Muscle layer of duodenum (tissue), 2 donors: ENCODE data around the gene C1QTNF6.

Experiments
- H3K27ac ChIP-seq: one replicate; pipeline ENCODE4 v1.7.0; 2013; ENCODE audit warnings: mild to moderate bottlenecking, low read length
- H3K27me3 ChIP-seq: one replicate; pipeline ENCODE4 v1.7.0; 2013; ENCODE audit warnings: low read depth, mild to moderate bottlenecking, control low read depth, low read length
- H3K36me3 ChIP-seq, 2 donors: one replicate each; pipeline ENCODE4 v1.7.0; 2013; ENCODE audit warnings: low read length in 2 of 2, control low read depth in 1 of 2, mild to moderate bottlenecking in 1 of 2; ENCODE audit not compliant: insufficient read depth in 2 of 2, control insufficient read depth in 1 of 2
- H3K4me1 ChIP-seq, 2 donors: one replicate each; pipeline ENCODE4 v1.7.0; 2013; ENCODE audit warnings: low read length in 2 of 2, mild to moderate bottlenecking in 2 of 2, control low read depth in 1 of 2, moderate library complexity in 1 of 2; ENCODE audit not compliant: insufficient read depth in 2 of 2, control insufficient read depth in 1 of 2
- H3K4me3 ChIP-seq, 2 donors: one replicate each; pipeline ENCODE4 v1.7.0; 2013; ENCODE audit warnings: low read length in 2 of 2, low read depth in 1 of 2, mild to moderate bottlenecking in 1 of 2
- H3K9me3 ChIP-seq, 2 donors: one replicate each; pipeline ENCODE4 v1.7.0; 2013; ENCODE audit warnings: low read length in 2 of 2, control low read depth in 1 of 2, mild to moderate bottlenecking in 1 of 2; ENCODE audit not compliant: control insufficient read depth in 1 of 2
- donor health status: healthy.

Gene C1QTNF6

DNA sequence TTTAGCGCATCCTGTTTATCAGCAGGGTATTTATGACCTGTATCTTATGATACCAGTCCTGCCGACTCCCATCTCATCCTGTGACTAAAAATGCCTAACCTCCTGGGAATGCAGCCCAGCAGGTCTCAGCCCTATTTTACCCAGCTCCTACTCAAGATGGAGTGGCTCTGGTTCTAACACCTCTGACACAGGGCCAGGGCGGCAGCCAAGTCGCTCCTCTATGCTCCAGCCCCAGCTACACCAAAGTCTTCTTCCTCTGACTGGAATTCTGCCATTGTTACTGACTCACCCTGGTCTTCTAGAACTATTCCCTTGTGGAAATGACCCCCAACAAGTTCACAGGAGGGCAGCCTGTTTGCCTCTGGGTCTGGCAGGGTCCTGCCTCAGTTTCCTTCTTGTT lies 7.9 kb upstream of the C1QTNF6 start:
- H3K36me3 ChIP-seq: no peaks in the 10 kb centered on the region
- H3K27me3 ChIP-seq: no peaks in the 10 kb centered on the region
- no peak overlapping the region for H3K4me3 ChIP-seq
- H3K9me3 ChIP-seq: no peaks in the 10 kb centered on the region
- peaks cover 28 to 31% of the 10 kb centered on the region in 2 donors for H3K4me1 ChIP-seq
- H3K27ac ChIP-seq: no peak overlapping the region

DNA sequence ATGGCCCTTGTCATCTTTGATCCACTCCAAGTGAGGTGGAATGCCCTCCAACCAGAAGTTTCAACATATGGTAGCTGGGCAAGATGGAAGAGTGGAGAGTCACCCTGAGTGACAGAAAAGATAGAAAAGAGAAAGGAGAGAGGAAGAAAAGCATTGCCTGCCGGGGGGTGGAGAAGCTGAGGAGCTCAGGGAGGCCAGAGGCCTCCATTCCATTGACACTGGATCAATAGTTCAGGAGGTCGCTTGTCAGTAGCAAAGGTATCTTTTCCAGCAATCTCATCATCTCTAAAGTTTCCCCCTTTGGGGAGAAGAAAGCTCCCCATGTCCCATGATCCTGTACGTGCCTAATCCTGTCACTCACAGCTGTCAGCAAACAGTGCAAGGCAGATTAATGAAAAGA lies 6.7 kb upstream of the C1QTNF6 start:
- H3K4me1 ChIP-seq: peaks cover 27 to 31% of the 10 kb centered on the region in 2 donors
- H3K27ac ChIP-seq: no peak overlapping the region

DNA sequence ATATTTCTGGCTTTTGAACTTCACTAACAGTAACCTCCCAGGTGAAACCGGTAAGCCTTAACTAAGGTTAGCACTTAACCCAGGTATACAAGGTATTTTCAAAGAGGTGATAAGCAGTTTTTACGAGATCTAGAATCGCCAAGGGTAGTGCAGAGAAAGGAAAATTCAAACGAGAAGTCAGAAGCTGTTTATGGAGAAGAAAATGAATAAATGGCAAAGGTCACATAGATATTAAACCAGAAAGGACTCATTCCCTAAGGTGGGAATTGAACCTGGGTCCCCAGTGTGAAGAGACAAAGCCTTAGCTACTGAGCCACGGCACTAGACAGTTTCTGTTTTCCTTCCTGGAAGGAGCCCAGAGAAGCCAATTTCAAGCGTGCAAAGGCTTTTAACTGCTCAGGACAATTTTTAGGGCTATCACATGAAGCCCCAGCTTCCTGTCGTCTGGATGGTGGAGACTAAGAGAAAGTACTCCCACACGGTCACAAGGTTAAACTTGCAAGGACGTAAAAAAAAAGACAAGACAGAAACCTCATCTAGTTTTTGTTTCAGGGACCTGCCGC lies 5.7 kb upstream of the C1QTNF6 start:
- H3K9me3 ChIP-seq: no peaks in the 10 kb centered on the region
- H3K27me3 ChIP-seq: no peaks in the 10 kb centered on the region
- H3K36me3 ChIP-seq: no peaks in the 10 kb centered on the region
- no peak overlapping the region for H3K27ac ChIP-seq
- no peak overlapping the region for H3K4me3 ChIP-seq
- peaks cover 25 to 34% of the 10 kb centered on the region in 2 donors for H3K4me1 ChIP-seq

More for the DNA sequence above, 6.7 kb upstream of the C1QTNF6 start:
- H3K27me3 ChIP-seq: no peaks in the 10 kb centered on the region
- no peak overlapping the region for H3K4me3 ChIP-seq
- no peaks in the 10 kb centered on the region for H3K9me3 ChIP-seq
- no peaks in the 10 kb centered on the region for H3K36me3 ChIP-seq

DNA sequence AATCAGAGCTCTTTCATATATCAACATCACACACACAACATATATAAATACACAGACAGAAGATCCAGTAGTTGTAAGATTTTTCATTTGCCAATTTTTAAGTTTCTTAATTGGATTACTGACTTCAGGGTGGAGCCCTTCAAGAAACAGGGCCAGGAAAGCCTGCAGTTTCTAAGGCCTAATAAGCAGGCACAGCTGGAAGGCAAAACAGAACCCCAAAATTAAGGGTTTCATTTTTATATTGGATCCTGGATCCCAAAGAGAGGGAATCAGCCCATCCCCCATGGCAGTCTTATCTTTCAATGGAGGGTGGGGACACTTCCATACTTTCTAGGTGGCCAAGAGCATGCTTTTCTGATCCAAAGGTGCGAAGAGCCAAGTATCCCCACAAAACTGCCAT lies 4.7 kb upstream of the C1QTNF6 start:
- no peaks in the 10 kb centered on the region for H3K9me3 ChIP-seq
- H3K4me1 ChIP-seq: peaks cover 24 to 34% of the 10 kb centered on the region in 2 donors
- H3K27ac ChIP-seq: no peak overlapping the region
- no peak overlapping the region for H3K4me3 ChIP-seq
- no peaks in the 10 kb centered on the region for H3K36me3 ChIP-seq
- H3K27me3 ChIP-seq: no peaks in the 10 kb centered on the region

DNA sequence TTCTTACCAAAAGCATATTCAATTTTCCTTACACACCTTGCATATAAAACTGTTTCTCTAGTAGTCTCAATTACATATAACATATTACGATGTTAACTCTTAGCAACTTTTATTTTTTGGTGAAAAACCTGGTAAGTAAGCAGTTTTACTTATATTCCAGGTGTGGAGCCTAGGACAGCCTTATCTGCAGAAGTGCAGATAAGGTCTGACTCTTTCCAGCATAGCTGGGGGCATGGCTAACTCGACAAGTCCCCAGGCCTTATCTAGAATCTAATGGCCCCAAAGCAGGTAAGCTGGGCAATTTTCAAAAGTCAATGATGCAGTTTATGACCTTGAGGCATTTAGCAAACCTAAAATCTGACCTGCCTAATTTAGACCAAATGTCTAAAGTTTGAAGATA lies 4.2 kb upstream of the C1QTNF6 start:
- Histone ChIP-seq H3K27ac (no peak overlapping the region), H3K4me3 (no peak overlapping the region), H3K9me3 (no peaks in the 10 kb centered on the region), H3K4me1 (peaks cover 22 to 31% of the 10 kb centered on the region in 2 donors), H3K36me3 (no peaks in the 10 kb centered on the region), H3K27me3 (no peaks in the 10 kb centered on the region)

DNA sequence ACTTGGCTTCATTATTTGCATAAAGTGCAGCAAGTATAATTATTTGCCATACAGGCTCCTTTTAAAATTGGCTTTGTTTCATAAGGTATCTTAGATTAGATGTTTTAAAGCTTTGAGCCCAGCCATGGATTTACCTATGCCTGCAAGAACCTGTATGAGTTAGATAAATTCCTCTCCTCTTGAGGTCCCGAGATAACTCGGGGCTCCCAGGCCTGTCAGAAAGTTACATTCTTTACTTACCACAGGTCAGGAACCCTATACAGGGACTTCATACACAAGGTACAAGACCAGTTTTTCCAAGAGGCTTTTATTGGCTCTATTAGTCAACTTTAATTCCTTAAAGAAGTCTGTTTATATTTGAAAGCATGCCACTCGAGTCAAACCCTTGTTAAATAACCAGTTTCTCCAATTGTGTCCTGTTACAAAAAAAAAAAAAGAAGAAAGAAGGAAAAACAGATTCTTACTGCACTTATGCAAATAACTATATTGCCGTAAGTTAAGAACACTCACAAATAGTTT lies 2.3 kb upstream of the C1QTNF6 start:
- Histone ChIP-seq H3K27me3 (no peaks in the 10 kb centered on the region), H3K36me3 (no peaks in the 10 kb centered on the region), H3K9me3 (no peaks in the 10 kb centered on the region), H3K4me1 (peaks cover 11 to 21% of the 10 kb centered on the region in 2 donors), H3K27ac (no peak overlapping the region), H3K4me3 (no peak overlapping the region)

DNA sequence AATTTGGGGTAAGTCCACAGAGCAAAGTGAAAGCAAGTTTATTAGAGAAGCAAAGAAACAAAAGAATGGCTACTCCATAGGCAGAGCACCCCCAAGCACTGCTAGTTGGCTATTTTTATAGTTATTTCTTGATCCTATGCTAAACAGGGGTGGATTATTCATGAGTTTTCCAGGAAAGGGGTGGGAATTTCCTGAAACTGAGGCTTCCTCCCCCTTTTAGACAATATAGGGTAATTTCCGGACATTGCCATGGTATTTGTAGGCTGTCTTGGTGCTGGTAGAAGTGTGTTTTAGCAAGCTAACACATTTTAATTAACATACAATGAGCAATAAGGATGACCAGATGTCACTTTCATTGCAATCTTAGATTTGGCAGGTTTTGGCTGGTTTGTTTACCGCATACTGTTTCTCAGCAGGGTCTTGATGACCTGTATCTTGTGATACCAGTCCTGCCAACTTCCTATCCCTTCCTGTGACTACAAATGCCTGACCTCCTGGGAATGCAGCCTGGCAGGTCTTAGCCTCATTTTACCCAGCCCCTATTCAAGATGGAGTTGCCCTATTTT lies 937 bp upstream of the C1QTNF6 start:
- Histone ChIP-seq H3K4me1 (peaks cover 11 to 21% of the 10 kb centered on the region in 2 donors), H3K4me3 (peak overlapping the region; percentile 40 to 56), H3K9me3 (no peaks in the 10 kb centered on the region), H3K27me3 (no peaks in the 10 kb centered on the region), H3K27ac (peak overlapping the region; percentile 74), H3K36me3 (no peaks in the 10 kb centered on the region)

DNA sequence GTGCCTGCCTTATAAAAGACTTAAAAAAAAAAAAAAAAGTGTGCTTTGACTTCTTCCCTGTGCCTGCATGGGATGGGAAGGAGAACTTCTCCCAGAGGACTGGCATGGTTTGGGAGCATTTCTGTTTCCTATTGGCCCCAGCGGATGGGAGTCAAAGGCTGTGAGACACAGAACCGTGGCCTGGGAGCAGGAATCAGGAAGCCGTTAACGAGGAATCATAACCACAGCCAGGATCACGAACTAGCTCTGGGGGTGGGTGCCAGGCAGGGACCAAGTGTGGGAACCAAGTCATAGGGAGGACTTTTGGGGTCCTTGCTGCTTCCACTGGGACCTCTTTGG lies 526 bp downstream of the C1QTNF6 start:
- H3K4me3 ChIP-seq: peak overlapping the region; percentile 40 to 56
- peak overlapping the region; percentile 74 for H3K27ac ChIP-seq
- H3K4me1 ChIP-seq: peaks cover 11 to 16% of the 10 kb centered on the region in 2 donors
- peaks cover 0 to under 1% of the 10 kb centered on the region in 2 donors for H3K36me3 ChIP-seq
- no peaks in the 10 kb centered on the region for H3K9me3 ChIP-seq
- no peaks in the 10 kb centered on the region for H3K27me3 ChIP-seq

DNA sequence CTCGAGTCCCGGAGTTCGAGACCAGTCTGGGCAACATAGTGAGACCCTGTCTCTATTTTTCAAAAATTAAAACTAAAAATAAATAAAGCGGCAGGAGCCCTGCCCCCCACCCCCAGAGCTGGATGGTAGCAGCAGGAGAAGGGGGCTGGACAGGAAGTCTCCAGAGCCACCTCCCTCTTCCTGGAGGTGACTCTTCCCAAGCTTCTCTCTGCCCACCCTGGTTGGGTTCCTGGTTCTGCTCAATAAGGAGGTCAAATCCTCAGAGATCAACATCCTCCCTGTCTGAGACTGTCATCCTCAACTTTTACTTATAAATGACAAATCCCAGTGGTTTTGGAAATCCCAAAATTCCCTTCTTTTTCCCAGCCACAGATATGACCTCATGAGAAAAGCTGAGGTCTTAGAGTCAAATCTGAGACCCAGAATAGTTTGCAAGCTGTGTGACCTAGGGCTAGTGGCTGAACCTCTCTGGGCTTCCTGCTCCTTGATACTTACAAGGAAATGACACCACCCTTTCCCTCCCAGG lies 987 bp downstream of the C1QTNF6 start:
- H3K27ac ChIP-seq: peak overlapping the region; percentile 74
- H3K36me3 ChIP-seq: peaks cover 0 to 5% of the 10 kb centered on the region in 2 donors
- peak overlapping the region; percentile 40 to 56 for H3K4me3 ChIP-seq
- H3K27me3 ChIP-seq: no peaks in the 10 kb centered on the region
- H3K9me3 ChIP-seq: no peaks in the 10 kb centered on the region
- H3K4me1 ChIP-seq: peaks cover 11 to 16% of the 10 kb centered on the region in 2 donors

DNA sequence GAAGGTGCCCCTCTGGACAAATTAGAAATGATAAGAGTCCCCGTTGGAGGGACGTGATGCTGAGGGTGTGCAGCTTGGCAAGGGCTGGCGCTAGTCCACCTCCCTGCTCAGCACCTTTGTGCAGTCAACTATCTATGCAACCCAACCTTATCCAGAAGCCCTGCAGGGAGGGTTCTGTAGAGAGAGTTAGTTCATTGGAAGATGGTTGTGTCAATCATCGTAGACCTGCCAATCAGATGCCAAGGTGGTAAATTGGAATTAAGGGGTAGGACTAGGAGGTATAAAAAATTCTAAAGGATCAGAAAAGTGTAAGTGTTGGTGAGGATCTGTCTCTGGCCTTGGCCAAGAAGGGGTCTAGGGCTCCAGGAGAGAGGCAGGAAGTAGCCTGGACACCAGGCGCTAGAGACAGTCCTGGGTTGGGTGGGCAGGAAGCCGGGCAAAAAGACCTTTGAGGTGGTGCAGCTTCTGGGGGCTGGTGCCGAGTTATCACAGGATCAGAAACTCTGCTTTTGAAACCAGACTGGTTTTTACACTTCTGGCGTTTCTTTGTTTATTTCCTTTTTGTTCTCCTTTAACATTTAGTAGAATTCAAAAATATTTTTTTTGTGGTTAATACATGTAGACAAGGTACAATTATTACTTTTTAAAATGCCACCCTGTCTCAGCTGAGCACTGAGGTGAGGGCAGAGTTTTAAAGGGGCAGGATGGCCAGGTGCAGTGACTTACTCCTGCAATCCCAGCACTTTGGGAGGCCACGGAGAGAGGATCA lies 1.6 kb downstream of the C1QTNF6 start:
- no peaks in the 10 kb centered on the region for H3K27me3 ChIP-seq
- peaks cover 11 to 16% of the 10 kb centered on the region in 2 donors for H3K4me1 ChIP-seq
- H3K4me3 ChIP-seq: no peak overlapping the region
- no peak overlapping the region for H3K27ac ChIP-seq
- no peaks in the 10 kb centered on the region for H3K9me3 ChIP-seq
- H3K36me3 ChIP-seq: peaks cover 0 to 5% of the 10 kb centered on the region in 2 donors

DNA sequence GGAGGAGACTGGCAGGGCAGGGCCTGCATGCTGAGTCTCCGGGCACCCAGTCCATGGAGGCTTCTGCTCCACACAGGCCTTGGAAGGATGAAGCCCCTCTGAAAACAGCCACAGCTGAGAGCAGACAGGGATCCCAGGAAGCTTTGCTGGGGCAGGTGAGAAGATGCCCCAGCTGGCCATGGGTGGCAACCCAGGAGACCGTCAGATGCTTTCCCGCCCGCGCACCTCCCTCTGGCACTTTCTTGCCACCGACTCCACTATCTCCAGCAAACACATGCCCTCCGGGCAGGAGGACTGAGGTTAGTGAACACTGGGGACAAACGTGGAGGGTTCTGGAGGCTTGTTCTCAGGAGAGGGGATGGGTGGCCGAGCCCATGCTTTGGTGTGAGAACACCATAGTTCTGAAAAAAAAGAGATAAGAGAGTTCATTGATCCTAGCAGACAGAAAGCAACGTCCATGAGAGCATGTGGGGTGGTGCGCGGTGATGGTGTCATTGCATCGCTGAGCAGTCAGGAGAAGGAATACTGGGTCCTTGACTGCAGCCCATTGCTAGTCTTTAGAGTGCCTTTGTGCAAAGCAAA lies 2.3 kb downstream of the C1QTNF6 start:
- Histone ChIP-seq H3K4me1 (peaks cover 11 to 16% of the 10 kb centered on the region in 2 donors), H3K36me3 (peaks cover 0 to 5% of the 10 kb centered on the region in 2 donors), H3K27ac (no peak overlapping the region)

More for the DNA sequence above, 2.3 kb downstream of the C1QTNF6 start:
- Histone ChIP-seq H3K27me3 (no peaks in the 10 kb centered on the region), H3K4me3 (no peak overlapping the region), H3K9me3 (no peaks in the 10 kb centered on the region)
